H1 (cell line): ENCODE data around the gene ZNF761. TPM values are rescaled to one million over a fixed set of nuclear protein-coding genes. Genes with fewer than 3 reads are reported as not detected.

Source experiments
- CTCF ChIA-PET: fragments of 300-600 bp; sonication (Branson Sonifier 250); formaldehyde crosslinking; loops from one replicate; lab custom pipeline; 2021; ENCODE audit not compliant: partially characterized antibody; lab: Charles Lee
- POLR2A ChIA-PET: fragments of 300-600 bp; sonication (Branson Sonifier 250); formaldehyde crosslinking; loops from one replicate; lab custom pipeline; 2021; ENCODE audit warnings: inconsistent platforms; ENCODE audit not compliant: partially characterized antibody; lab: Charles Lee
- DNase-seq, 2 experiments: peaks; one replicate each; pipeline versions ENCODE4 v3.0.0 to v3.0.0-alpha.2; 2010 to 2022; ENCODE audit warnings: low spot score in 2 of 2, low read depth in 1 of 2, mixed read lengths in 1 of 2
- FAIRE-seq: peaks from 2 replicates; lab custom pipeline; 2011; peaks lifted over from hg19 to GRCh38; lab: Jason Lieb, UNC
- H2AFZ ChIP-seq: 2 replicates; pipeline ENCODE4 v1.8.1; 2012; ENCODE audit warnings: low read length, inconsistent platforms
- H2AK5ac ChIP-seq: 2 replicates; pipeline ENCODE4 v1.6.1; 2013; ENCODE audit warnings: low read depth, low read length
- H2BK120ac ChIP-seq: replicated peaks from 2 replicates; pipeline ENCODE3; 2013; ENCODE audit warnings: low read depth, low read length, inconsistent platforms
- H2BK12ac ChIP-seq: 2 replicates; pipeline ENCODE4 v1.6.1; 2013; ENCODE audit warnings: low read depth, low read length
- H2BK15ac ChIP-seq: 2 replicates; pipeline ENCODE4 v1.6.1; 2013; ENCODE audit warnings: low read length
- H2BK20ac ChIP-seq: 2 replicates; pipeline ENCODE4 v1.6.1; 2013; ENCODE audit warnings: low read length
- H2BK5ac ChIP-seq: 2 replicates; pipeline ENCODE4 v1.6.1; 2013; ENCODE audit warnings: low read depth, low read length
- H3K14ac ChIP-seq: 2 replicates; pipeline ENCODE4 v1.6.1; 2013; ENCODE audit warnings: inconsistent platforms; ENCODE audit not compliant: insufficient read length
- H3K18ac ChIP-seq: 2 replicates; pipeline ENCODE4 v1.6.1; 2013; ENCODE audit warnings: low read length; ENCODE audit errors: extremely low read depth
- H3K23ac ChIP-seq: 2 replicates; pipeline ENCODE4 v1.6.1; 2013; ENCODE audit warnings: inconsistent platforms; ENCODE audit not compliant: insufficient read length
- H3K23me2 ChIP-seq: 2 replicates; pipeline ENCODE4 v1.6.1; 2013; ENCODE audit warnings: low read depth, low read length
- H3K27ac ChIP-seq: 2 replicates; pipeline ENCODE4 v1.6.1; 2011; ENCODE audit warnings: low read depth, low read length, inconsistent platforms
- H3K27me3 ChIP-seq, 4 experiments: replicated peaks in 1 of 4; 1 replicate in 1 of 4; 2 replicates in 3 of 4; pipeline versions ENCODE4 v1.6.1 to v1.8.1; 2011 to 2013; ENCODE audit warnings: low read length in 3 of 4, mild to moderate bottlenecking in 3 of 4, inconsistent platforms in 2 of 4, mixed read lengths in 2 of 4, moderate library complexity in 1 of 4; ENCODE audit not compliant: control insufficient read depth in 3 of 4, insufficient read depth in 3 of 4; ENCODE audit errors: extremely low read depth in 1 of 4
- H3K36me3 ChIP-seq, 4 experiments: 2 replicates each; pipeline versions ENCODE4 v1.6.1 to v1.8.1; 2011 to 2013; ENCODE audit warnings: mild to moderate bottlenecking in 4 of 4, low read length in 3 of 4, moderate library complexity in 2 of 4, control low read depth in 1 of 4, inconsistent platforms in 1 of 4; ENCODE audit not compliant: insufficient read depth in 4 of 4, control insufficient read depth in 2 of 4
- H3K4ac ChIP-seq: replicated peaks from 2 replicates; pipeline ENCODE3; 2013; ENCODE audit warnings: low read length, low read depth, mixed read lengths, inconsistent platforms; ENCODE audit not compliant: insufficient read length
- H3K4me1 ChIP-seq, 4 experiments: replicated peaks in 1 of 4; 1 replicate in 1 of 4; 2 replicates in 3 of 4; pipeline versions ENCODE4 v1.6.1 to v1.8.1; 2011 to 2013; ENCODE audit warnings: low read length in 3 of 4, inconsistent platforms in 2 of 4, mixed read lengths in 1 of 4; ENCODE audit not compliant: insufficient read depth in 4 of 4, control insufficient read depth in 3 of 4
- H3K4me2 ChIP-seq, 2 experiments: 2 replicates each; pipeline versions ENCODE4 v1.6.1 to v1.8.1; 2011 to 2013; ENCODE audit warnings: low read depth in 2 of 2, low read length in 2 of 2, control low read depth in 1 of 2, inconsistent platforms in 1 of 2, mild to moderate bottlenecking in 1 of 2; ENCODE audit not compliant: insufficient read depth in 1 of 2
- H3K4me3 ChIP-seq, 4 experiments: fragments of 200-600, 300-600 bp in 1 of 4; sonication (generic), shearing (Covaris generic), sonication (Bioruptor Twin) in 1 of 4; 2 replicates each; pipeline versions ENCODE4 v1.5.1 to v1.8.1; 2011 to 2016; ENCODE audit warnings: low read length in 4 of 4, low read depth in 3 of 4, control low read depth in 2 of 4, inconsistent platforms in 2 of 4, mild to moderate bottlenecking in 2 of 4, mixed read lengths in 1 of 4, moderate library complexity in 1 of 4; ENCODE audit not compliant: insufficient read depth in 2 of 4; ENCODE audit errors: extremely low read depth in 1 of 4
- H3K56ac ChIP-seq: replicated peaks from 2 replicates; pipeline ENCODE3; 2013; ENCODE audit warnings: low read depth, mild to moderate bottlenecking, mixed read lengths, low read length, inconsistent platforms; ENCODE audit not compliant: insufficient read length
- H3K79me1 ChIP-seq: 2 replicates; pipeline ENCODE4 v1.6.1; 2013; ENCODE audit warnings: low read depth, low read length, control low read depth
- H3K79me2 ChIP-seq, 2 experiments: 2 replicates each; pipeline versions ENCODE4 v1.6.1 to v1.8.1; 2012 to 2013; ENCODE audit warnings: low read length in 2 of 2, mild to moderate bottlenecking in 2 of 2, inconsistent platforms in 1 of 2; ENCODE audit not compliant: insufficient read depth in 2 of 2, control insufficient read depth in 1 of 2
- H3K9ac ChIP-seq, 4 experiments: replicated peaks in 1 of 4; 1 replicate in 1 of 4; 2 replicates in 3 of 4; pipeline versions ENCODE4 v1.6.1 to v1.8.1; 2011 to 2013; ENCODE audit warnings: low read depth in 3 of 4, low read length in 3 of 4, control low read depth in 2 of 4, mild to moderate bottlenecking in 2 of 4, moderate library complexity in 2 of 4, inconsistent platforms in 1 of 4; ENCODE audit errors: extremely low read depth in 1 of 4
- H3K9me3 ChIP-seq, 2 experiments: 2 replicates each; pipeline versions ENCODE4 v1.6.1 to v1.8.1; 2012 to 2013; ENCODE audit warnings: mild to moderate bottlenecking in 2 of 2, moderate library complexity in 2 of 2, control low read depth in 1 of 2, inconsistent platforms in 1 of 2, low read depth in 1 of 2, low read length in 1 of 2, mixed read lengths in 1 of 2; ENCODE audit not compliant: insufficient read depth in 2 of 2
- H4K20me1 ChIP-seq, 2 experiments: replicated peaks in 1 of 2; 2 replicates each; pipeline versions ENCODE3 to v1.8.1; 2011 to 2013; ENCODE audit warnings: inconsistent platforms in 2 of 2, low read length in 2 of 2, mild to moderate bottlenecking in 1 of 2; ENCODE audit not compliant: insufficient read depth in 2 of 2, control insufficient read depth in 1 of 2
- H4K5ac ChIP-seq: 2 replicates; pipeline ENCODE4 v1.6.1; 2013; ENCODE audit warnings: low read length, low read depth, mixed read lengths, inconsistent platforms; ENCODE audit not compliant: insufficient read length
- H4K8ac ChIP-seq: 2 replicates; pipeline ENCODE4 v1.8.0; 2013; ENCODE audit warnings: mild to moderate bottlenecking, moderate library complexity, low read length, inconsistent platforms; ENCODE audit not compliant: insufficient read depth; ENCODE audit errors: extremely low read depth
- H4K91ac ChIP-seq: replicated peaks from 2 replicates; pipeline ENCODE3; 2013; ENCODE audit warnings: low read length, mixed read lengths, inconsistent platforms; ENCODE audit not compliant: insufficient read length
- ASH2L ChIP-seq: fragments of 200-600, 300-600 bp; sonication (generic); IDR thresholded peaks from one replicate; pipeline ENCODE4 v1.7.1; 2017; ENCODE audit warnings: low read length
- TAF7 ChIP-seq: optimal IDR thresholded peaks from 2 replicates; pipeline ENCODE3; 2011; ENCODE audit warnings: low read depth, mild to moderate bottlenecking, inconsistent platforms, low read length, moderate library complexity, borderline replicate concordance
- TBP ChIP-seq: IDR thresholded peaks from 2 replicates; pipeline ENCODE4 v1.6.1; 2011; ENCODE audit warnings: low read depth, low read length, improper control_type of control experiment
- whole genome bisulfite sequencing, 2 experiments: shearing (Covaris generic) in 1 of 2; methylation state at CpG; one replicate each; pipeline versions ENCODE4 v1.1.6 to v1.1.7; 2013 to 2015; ENCODE audit warnings: low lambda C conversion rate in 2 of 2, mixed read lengths in 2 of 2, inconsistent platforms in 1 of 2, low coverage in 1 of 2, missing lambda C conversion rate in 1 of 2; ENCODE audit not compliant: insufficient replicate concordance in 2 of 2, insufficient coverage in 1 of 2, insufficient read length in 1 of 2; ENCODE audit errors: extremely low coverage in 1 of 2, missing lambda C conversion rate in 1 of 2; 5-methylcytosine and 5-hydroxymethylcytosine counted together
- polyA plus RNA-seq, 7 experiments: library from polyadenylated mRNA; depleted of rRNA in 3 of 7; stranded (reverse) in 5 of 7; unstranded in 2 of 7; fragments of >200 nt in 5 of 7; fragments of 200-250 nt in 2 of 7; gene quantifications; 1 replicate in 5 of 7; 2 replicates in 1 of 7; 4 replicates in 1 of 7; pipeline versions ENCODE4 v1.2.1 to v1.2.3, GENCODE V29; 2011 to 2013; ENCODE audit warnings: missing spikeins in 2 of 7, mixed read lengths in 2 of 7
- total RNA-seq: library from RNA; stranded (reverse); fragmentation: NEBNext Ultra II Directional; extraction: Animal tissue kit (Norgen Biotek cat#: 25700); gene quantifications from 2 replicates; pipeline ENCODE4 v1.2.1, GENCODE V29; 2021

ZNF761 gene
- total and polyA plus RNA-seq, 2 of the 8 experiments (the other 6 are each of a cell fraction or from before 2014, with no cell fraction given), result 11.1 to 25.1 TPM

DNA sequence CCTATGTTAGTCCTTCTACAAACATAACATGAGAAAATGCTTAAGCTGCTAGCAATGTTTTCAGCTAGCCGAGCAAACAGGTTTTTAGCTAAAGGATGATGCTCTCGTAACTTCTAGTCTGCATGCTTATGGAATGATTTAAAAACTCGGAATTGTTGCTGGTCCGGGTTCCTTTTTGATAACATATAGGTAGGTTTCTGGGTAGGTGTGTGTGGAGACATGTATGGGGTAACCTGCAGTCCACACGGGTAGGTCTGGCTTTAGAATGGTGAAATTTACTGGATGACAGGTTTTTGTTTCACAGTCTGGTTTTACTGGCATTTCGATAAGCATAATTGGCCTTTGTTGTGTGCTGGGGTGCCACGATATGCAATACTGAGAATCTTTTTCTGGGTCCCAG is 40.1 kb downstream of the ZNF761 start:
- no peak overlapping the region for H3K9ac ChIP-seq
- no peak overlapping the region for H3K27ac ChIP-seq
- H3K23me2 ChIP-seq, result peaks cover 4% of the 10 kb centered on the region
- H3K36me3 ChIP-seq, result peaks cover 0 to 4% (median 0%) of the 10 kb centered on the region in 4 experiments; a peak in 3 of 8 replicates
- no peak overlapping the region for H2BK20ac ChIP-seq
- H3K4me3 ChIP-seq, result no peak overlapping the region
- H4K91ac ChIP-seq, result no peak overlapping the region
- H2BK15ac ChIP-seq, result no peak overlapping the region
- no peak overlapping the region for H3K4ac ChIP-seq
- H2BK12ac ChIP-seq, result no peak overlapping the region
- H2BK5ac ChIP-seq, result no peak overlapping the region
- H3K18ac ChIP-seq, result no peak overlapping the region
- ChIA-PET CTCF (no interaction called here), POLR2A (interaction anchor here (1.1 kb wide), 1 partner anchor 61 kb away, joined by 3 read pairs; no protein-coding TSS in a partner anchor)
- H4K8ac ChIP-seq, result no peak overlapping the region
- DNase-seq (no peak), FAIRE-seq (no peak)
- H3K56ac ChIP-seq, result no peak overlapping the region
- H2BK120ac ChIP-seq, result no peak overlapping the region
- H3K4me2 ChIP-seq, result no peak overlapping the region
- H3K79me2 ChIP-seq, result peaks cover 0 to 43% of the 10 kb centered on the region in 2 experiments; a peak in 2 of 4 replicates
- peaks cover 4% of the 10 kb centered on the region for H3K79me1 ChIP-seq
- H3K23ac ChIP-seq, result no peak overlapping the region
- peaks cover 3% of the 10 kb centered on the region in 2 experiments for H4K20me1 ChIP-seq
- no peak overlapping the region for H3K14ac ChIP-seq
- H2AFZ ChIP-seq, result no peak overlapping the region
- no peaks in the 10 kb centered on the region for H3K27me3 ChIP-seq
- H4K5ac ChIP-seq, result no peak overlapping the region
- no peak overlapping the region for H2AK5ac ChIP-seq
- WGBS, 2 experiments, result 92% methylated on average over 7 of the region's 7 CpGs; no CpG with 5 or more reads in 1 of the 2 experiments
- TF ChIP-seq ASH2L (no peak), TBP (no peak), TAF7 (no peak)
- H3K9me3 ChIP-seq, result no peaks in the 10 kb centered on the region
- peaks cover 0 to 4% (median 3%) of the 10 kb centered on the region in 4 experiments; a peak in 2 of 7 replicates for H3K4me1 ChIP-seq
